ENCODE data around the gene NAIF1. TPM values are rescaled to one million over a fixed set of nuclear protein-coding genes. Genes with fewer than 3 reads are reported as not detected.
"Not testable (repeated sequence)": the region's sequence is repeated elsewhere in the genome, so short reads cannot be mapped to it uniquely, and the experiment has no call there.

The NAIF1 gene
- total RNA-seq, 1 donor from 2014 or later, result 6.2 TPM

DNA sequence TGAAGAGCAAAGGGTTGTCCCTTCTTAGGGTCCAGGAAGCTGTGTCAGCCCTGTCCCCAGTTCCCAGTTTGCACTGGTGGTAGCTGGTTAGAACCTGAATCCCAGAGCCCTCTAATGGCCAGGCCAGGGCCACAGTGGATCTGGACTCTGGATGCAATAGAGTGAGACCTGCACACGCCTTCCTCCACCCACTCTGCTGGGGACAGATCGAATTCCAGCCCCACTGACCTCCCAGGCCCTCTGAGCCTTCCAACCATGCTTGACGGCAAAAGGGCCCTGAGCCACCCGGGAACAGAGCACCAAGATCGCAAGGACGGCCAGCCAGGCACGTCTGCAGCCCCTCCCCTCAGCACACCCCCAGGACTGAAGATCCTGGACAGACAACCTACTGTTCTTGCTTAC is 23.7 kb downstream of the NAIF1 start:
- DNase-seq (ENCODE audit: low spot score), result no peak
- intact Hi-C loops (cut with DNase I), result no loop called here

- intact Hi-C loops (cut with DNase I), result no loop called here
Measured at GRCh38 chr9:128042043-128042442, 25.1 kb downstream of the NAIF1 start.

GRCh38 chr9:128040783-128041182 is 26.3 kb downstream of the NAIF1 start:
- intact Hi-C loops (cut with DNase I); DNase-seq (ENCODE audit: low spot score): not testable (repeated sequence)

More at GRCh38 chr9:128042043-128042442, 25.1 kb downstream of the NAIF1 start:
- no peak for DNase-seq (ENCODE audit: low spot score)

- DNase-seq (ENCODE audit: low spot score); intact Hi-C loops (cut with DNase I): not testable (repeated sequence)
Measured at GRCh38 chr9:128036522-128036921, 30.6 kb downstream of the NAIF1 start.

GRCh38 chr9:128034821-128035652 is 32.1 kb downstream of the NAIF1 start:
- DNase-seq (ENCODE audit: low spot score), result peak; percentile 80
- intact Hi-C loops (cut with DNase I), result loop anchor here (1.0 to 2.0 kb wide), 2 partner anchors 82 to 92 kb away; no protein-coding TSS in a partner anchor

DNA sequence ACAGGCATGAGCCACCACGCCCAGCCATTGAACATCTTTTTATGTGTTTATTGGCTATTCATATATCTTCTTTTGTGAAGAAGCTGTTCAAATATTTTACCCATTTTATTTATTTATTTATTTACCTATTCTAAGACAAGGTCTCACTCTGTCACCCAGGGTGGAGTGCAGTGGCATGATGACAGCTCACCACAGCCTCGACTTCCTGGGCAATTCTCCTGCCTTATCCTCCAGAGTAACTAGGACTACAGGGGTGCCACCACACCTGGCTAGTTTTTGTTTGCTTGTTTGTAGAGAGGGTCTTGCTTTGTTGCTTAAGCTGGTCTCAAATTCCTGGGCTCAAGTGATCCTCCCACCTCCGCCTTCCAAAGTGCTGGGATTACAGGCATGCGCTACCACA is 33.5 kb downstream of the NAIF1 start:
- DNase-seq (ENCODE audit: low spot score), result no peak
- intact Hi-C loops (cut with DNase I), result loop anchor here (2.0 kb wide), 1 partner anchor 83 kb away; no protein-coding TSS in a partner anchor

DNA sequence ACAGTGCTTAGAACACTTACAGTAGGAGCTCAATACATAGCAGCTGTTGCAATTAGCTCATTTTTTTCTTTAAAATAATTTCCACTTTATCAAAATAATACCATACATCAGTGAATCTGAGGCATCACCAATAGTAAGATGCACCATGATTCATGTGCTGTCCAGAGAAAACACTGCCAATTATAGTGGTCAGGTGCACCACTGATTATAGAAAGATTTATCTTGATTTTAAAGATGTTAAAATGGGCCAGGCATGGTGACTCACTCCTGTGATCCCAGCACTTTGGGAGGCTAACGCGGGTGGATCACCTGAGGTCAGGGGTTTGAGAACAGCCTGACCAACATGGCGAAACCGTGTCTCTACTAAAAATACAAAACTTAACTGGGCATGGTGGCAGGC is 39.4 kb downstream of the NAIF1 start:
- intact Hi-C loops (cut with DNase I), result no loop called here
- DNase-seq (ENCODE audit: low spot score), result no peak

GRCh38 chr9:128026773-128027541 is 40.2 kb downstream of the NAIF1 start:
- intact Hi-C loops (cut with DNase I), result no loop called here
- DNase-seq (ENCODE audit: low spot score), result no peak

DNA sequence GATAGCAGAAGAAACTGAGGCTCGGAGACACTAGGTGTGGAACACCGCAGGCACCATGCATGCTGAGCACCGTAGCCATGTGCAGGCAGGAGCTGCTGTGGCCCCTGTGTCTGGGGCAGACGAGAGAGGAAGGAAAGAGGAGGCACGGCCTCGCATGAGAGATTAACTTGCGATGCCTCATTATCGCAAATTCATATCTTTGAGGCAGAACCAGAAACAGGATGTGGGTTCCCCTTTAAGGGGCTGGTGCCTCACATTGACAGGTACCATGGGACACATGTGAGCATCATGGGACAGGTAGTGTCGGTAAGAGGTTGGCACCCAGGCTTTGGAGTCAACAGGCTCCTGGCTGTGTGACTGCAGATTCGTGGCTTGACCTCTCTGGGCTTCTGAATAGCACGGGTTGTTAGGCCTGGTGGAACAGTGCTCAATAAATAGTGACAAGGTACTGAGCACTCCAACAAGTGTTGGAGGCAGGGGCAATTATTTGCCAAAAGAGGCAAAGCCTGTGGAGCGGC is 40.8 kb downstream of the NAIF1 start:
- no peak for DNase-seq (ENCODE audit: low spot score)
- intact Hi-C loops (cut with DNase I), result no loop called here

DNA sequence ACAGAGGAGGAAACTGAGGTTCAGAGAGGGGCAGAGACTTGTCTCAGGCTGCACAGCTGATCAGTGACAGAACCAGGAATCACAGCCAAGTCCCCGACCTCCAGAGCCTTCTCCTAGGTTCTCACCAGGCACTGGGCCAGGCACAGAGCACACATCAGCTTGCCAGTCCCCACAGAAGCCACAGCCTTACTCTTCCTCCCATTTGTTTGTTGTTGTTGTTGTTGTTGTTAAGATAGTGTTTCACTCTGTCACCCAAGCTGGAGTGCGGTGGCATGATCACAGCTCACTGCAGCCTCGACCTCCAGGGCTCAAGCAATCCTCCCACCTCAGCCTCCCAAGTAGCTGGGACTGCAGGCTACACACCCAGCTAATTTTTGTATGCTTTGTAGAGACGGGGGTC is 41.4 kb downstream of the NAIF1 start:
- DNase-seq (ENCODE audit: low spot score), result no peak
- intact Hi-C loops (cut with DNase I), result no loop called here

DNA sequence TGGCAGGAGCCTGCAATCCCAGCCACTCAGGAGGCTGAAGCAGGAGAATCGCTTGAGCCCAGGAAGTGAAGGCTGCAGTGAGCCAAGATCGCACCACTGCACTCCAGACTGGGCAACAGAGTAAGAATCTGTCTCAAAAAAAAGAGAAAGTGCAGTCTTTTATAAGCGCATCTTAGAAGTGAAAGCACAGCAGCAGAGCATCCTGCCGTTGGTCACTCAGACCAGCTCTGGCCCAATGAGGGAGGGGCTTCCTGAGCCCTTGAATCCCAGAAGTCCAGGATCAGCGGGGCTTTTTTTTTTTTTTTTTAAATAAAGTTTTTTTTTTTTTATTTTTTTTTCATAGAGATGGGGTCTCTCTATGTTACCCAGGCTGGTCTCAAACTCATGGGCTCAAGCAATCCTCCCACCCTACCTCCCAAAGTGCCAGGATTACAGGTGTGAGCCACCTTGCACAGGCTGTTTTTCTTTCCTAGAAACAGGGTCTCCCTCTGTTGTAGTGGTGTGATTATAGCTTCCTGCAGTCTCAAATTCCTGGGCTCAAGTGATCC is 42.3 kb downstream of the NAIF1 start:
- intact Hi-C loops (cut with DNase I), result no loop called here
- no peak for DNase-seq (ENCODE audit: low spot score)

DNA sequence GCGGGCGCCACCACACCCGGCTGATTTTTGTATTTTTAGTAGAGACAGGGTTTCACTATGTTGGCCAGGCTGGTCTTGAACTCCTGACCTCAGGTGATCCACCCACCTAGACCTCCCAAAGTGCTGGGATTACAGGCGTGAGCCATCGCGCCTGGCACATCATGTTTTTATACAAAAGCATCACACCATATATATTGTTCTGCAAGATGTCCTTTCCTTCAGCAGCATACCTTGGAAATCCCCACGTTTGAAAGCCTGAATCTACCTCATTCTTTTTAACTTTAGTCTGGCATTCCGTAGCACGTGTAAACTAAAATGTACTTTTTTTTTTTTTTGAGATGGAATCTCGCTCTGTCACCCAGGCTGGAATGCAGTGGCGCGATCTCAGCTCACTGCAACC is 43.4 kb downstream of the NAIF1 start:
- DNase-seq (ENCODE audit: low spot score); intact Hi-C loops (cut with DNase I): not testable (repeated sequence)

DNA sequence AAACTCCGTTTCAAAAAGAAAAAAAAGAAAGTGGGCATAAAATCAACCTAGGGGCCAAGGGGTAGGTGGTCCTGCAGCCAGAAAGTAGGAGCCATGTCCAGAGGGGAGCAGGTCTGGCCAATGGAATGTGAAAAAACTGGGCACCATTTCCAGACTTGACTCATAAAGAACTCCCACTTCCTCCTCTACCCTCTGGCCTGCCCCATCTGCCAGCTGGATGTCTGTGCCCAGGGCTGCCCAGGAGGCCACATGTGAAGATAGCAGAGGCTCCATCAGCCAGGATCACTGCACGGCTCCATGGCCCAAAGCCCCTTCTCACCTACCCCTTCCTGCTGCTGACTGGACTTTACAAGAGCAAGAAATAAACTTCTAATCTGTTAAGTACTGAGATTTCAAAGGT is 44.2 kb downstream of the NAIF1 start:
- intact Hi-C loops (cut with DNase I), result no loop called here
- DNase-seq (ENCODE audit: low spot score), result no peak

- intact Hi-C loops (cut with DNase I), result no loop called here
- DNase-seq (ENCODE audit: low spot score), result no peak
Measured at GRCh38 chr9:128021098-128021497, 46.0 kb downstream of the NAIF1 start.

GRCh38 chr9:128020692-128021091 is 46.4 kb downstream of the NAIF1 start:
- intact Hi-C loops (cut with DNase I), result no loop called here

DNA sequence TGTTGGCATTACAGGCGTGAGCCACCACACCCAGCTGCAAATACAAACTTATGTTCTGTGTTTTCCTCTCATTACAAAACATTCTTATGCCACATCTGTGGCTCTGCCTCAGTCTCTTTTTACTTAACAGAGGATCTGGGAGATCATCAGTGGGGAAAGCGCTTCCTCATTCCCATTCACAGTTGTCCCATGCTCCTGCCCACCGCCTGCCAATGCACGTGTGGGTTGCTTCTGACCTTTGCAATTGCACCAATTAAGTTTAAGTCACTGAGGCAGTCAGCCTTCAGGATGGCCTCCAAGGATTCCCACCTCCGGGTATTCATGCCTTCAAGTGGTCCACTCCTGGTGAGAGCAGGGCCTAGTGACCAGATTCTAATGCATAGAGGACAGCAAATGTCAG is 51.4 kb downstream of the NAIF1 start:
- DNase-seq (ENCODE audit: low spot score), result no peak
- intact Hi-C loops (cut with DNase I), result no loop called here

More at GRCh38 chr9:128020692-128021091, 46.4 kb downstream of the NAIF1 start:
- DNase-seq (ENCODE audit: low spot score), result no peak

Measured in cardiac septum (tissue), 1 donor.